Measurements from ENCODE around the gene FBLN5.
A peak's percentile ranks its signal among the peaks of the same experiment; 100 is the strongest.

Gene FBLN5

GRCh38 chr14:91947475-91948184, at the start of gene FBLN5:
Gene FBLN5, minus strand, starts transcription at chr14:91947694. Its CDS starts 465 bp downstream, at chr14:91947229.
- no peak for DNase-seq

- DNase-seq: peak; percentile 2
Observed at GRCh38 chr14:91996948-91997371, 49.5 kb upstream of the FBLN5 start.

- DNase-seq: no peak
Observed at GRCh38 chr14:91987192-91987591, 39.7 kb upstream of the FBLN5 start.

- DNase-seq: no peak
Observed at GRCh38 chr14:91985521-91986255, 38.2 kb upstream of the FBLN5 start.

- no peak for DNase-seq
Observed at GRCh38 chr14:91985008-91985407, 37.5 kb upstream of the FBLN5 start.

- DNase-seq: no peak
Observed at GRCh38 chr14:91983588-91983987, 36.1 kb upstream of the FBLN5 start.

- DNase-seq: no peak
Observed at GRCh38 chr14:91980157-91980556, 32.7 kb upstream of the FBLN5 start.

- DNase-seq: no peak
Observed at GRCh38 chr14:91977884-91978283, 30.4 kb upstream of the FBLN5 start.

- no peak for DNase-seq
Observed at GRCh38 chr14:91975763-91976162, 28.3 kb upstream of the FBLN5 start.

- DNase-seq: no peak
Observed at GRCh38 chr14:91971188-91971778, 23.8 kb upstream of the FBLN5 start.

GRCh38 chr14:91968280-91968679, 20.8 kb upstream of the FBLN5 start:
- DNase-seq: no peak

GRCh38 chr14:91964724-91965123, 17.2 kb upstream of the FBLN5 start:
- DNase-seq: no peak

- DNase-seq: no peak
Observed at GRCh38 chr14:91964011-91964410, 16.5 kb upstream of the FBLN5 start.

- DNase-seq: no peak
Observed at GRCh38 chr14:91963465-91963864, 16.0 kb upstream of the FBLN5 start.

- DNase-seq: no peak
Observed at GRCh38 chr14:91961297-91962220, 14.1 kb upstream of the FBLN5 start.

GRCh38 chr14:91957876-91958313, 10.4 kb upstream of the FBLN5 start:
- DNase-seq: no peak

GRCh38 chr14:91956616-91957015, 9.1 kb upstream of the FBLN5 start:
- DNase-seq: no peak

- DNase-seq: no peak
Observed at GRCh38 chr14:91955168-91955567, 7.7 kb upstream of the FBLN5 start.

- no peak for DNase-seq
Observed at GRCh38 chr14:91953170-91953985, 5.9 kb upstream of the FBLN5 start.

GRCh38 chr14:91946622-91947474, 646 bp downstream of the FBLN5 start:
- no peak for DNase-seq

Measured in GF-D8 (cell line).